ENCODE measurements around the gene ADAM15.

The ADAM15 gene

GRCh38 chr1:155013632-155014031, 37.5 kb upstream of the ADAM15 start:
- Histone ChIP-seq H3K4me1 (ENCODE audit: insufficient read depth, low read length) (peaks cover 13% of the 10 kb centered on the region; the same call in 1 of the 2 replicates), H3K27me3 (ENCODE audit: insufficient read depth, low read length) (no peaks in the 10 kb centered on the region), H3K4me3 (ENCODE audit: low read length) (no peak overlapping the region), H3K27ac (ENCODE audit: low read length) (no peak overlapping the region), H3K36me3 (ENCODE audit: insufficient read depth, low read depth, low read length) (peaks cover 29% of the 10 kb centered on the region), H3K9me3 (ENCODE audit: insufficient read depth, low read depth, low read length) (no peaks in the 10 kb centered on the region), H3K9ac (ENCODE audit: low read depth, low read length) (no peak overlapping the region)

DNA sequence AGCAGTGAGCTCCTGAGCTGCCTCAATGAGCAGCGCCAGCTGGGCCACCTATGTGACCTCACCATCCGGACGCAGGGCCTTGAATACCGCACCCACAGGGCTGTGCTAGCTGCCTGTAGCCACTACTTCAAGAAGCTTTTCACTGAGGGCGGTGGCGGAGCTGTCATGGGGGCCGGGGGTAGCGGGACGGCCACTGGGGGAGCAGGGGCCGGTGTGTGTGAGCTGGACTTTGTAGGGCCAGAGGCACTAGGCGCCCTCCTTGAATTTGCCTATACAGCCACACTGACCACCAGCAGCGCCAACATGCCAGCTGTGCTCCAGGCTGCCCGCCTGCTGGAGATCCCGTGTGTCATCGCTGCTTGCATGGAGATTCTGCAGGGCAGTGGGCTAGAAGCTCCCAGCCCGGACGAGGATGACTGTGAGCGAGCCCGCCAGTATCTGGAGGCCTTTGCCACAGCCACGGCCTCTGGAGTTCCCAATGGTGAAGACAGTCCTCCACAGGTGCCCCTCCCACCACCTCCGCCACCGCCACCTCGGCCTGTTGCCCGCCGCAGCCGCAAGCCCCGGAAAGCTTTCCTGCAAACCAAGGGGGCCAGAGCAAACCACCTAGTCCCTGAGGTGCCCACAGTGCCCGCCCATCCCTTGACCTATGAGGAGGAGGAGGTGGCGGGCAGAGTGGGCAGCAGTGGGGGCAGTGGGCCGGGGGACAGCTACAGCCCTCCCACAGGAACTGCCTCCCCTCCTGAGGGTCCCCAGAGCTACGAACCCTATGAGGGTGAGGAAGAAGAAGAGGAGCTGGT, 36.2 kb upstream of the ADAM15 start:
- H3K36me3 ChIP-seq (ENCODE audit: insufficient read depth, low read depth, low read length), result peaks cover 29% of the 10 kb centered on the region
- peaks cover 13% of the 10 kb centered on the region; the same call in 1 of the 2 replicates for H3K4me1 ChIP-seq (ENCODE audit: insufficient read depth, low read length)
- H3K27me3 ChIP-seq (ENCODE audit: insufficient read depth, low read length), result no peaks in the 10 kb centered on the region
- no peak overlapping the region for H3K9ac ChIP-seq (ENCODE audit: low read depth, low read length)
- no peak overlapping the region for H3K27ac ChIP-seq (ENCODE audit: low read length)
- H3K9me3 ChIP-seq (ENCODE audit: insufficient read depth, low read depth, low read length), result no peaks in the 10 kb centered on the region
- H3K4me3 ChIP-seq (ENCODE audit: low read length), result no peak overlapping the region

GRCh38 chr1:155015527-155016230, 35.4 kb upstream of the ADAM15 start:
- no peak overlapping the region for H3K27ac ChIP-seq (ENCODE audit: low read length)
- no peak overlapping the region for H3K4me3 ChIP-seq (ENCODE audit: low read length)
- peaks cover 13% of the 10 kb centered on the region; the same call in 1 of the 2 replicates for H3K4me1 ChIP-seq (ENCODE audit: insufficient read depth, low read length)
- no peaks in the 10 kb centered on the region for H3K9me3 ChIP-seq (ENCODE audit: insufficient read depth, low read depth, low read length)
- peaks cover 29% of the 10 kb centered on the region for H3K36me3 ChIP-seq (ENCODE audit: insufficient read depth, low read depth, low read length)
- no peak overlapping the region for H3K9ac ChIP-seq (ENCODE audit: low read depth, low read length)
- H3K27me3 ChIP-seq (ENCODE audit: insufficient read depth, low read length), result no peaks in the 10 kb centered on the region

DNA sequence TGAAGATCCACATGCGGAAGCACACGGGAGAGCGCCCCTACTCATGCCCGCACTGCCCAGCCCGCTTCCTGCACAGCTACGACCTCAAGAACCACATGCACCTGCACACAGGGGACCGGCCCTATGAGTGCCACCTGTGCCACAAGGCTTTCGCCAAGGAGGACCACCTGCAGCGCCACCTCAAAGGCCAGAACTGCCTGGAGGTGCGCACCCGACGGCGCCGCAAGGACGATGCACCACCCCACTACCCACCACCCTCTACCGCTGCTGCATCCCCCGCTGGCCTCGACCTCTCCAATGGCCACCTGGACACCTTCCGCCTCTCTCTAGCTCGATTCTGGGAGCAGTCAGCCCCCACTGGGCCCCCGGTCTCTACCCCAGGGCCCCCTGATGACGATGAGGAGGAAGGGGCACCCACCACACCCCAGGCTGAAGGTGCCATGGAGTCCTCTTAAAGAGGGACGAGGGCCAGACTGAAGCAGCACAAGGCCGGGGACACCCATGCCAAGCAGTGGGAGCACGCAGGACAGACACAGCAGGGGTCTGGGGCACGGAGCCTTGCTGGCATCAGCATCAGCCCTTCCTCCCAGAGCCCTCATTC, 34.8 kb upstream of the ADAM15 start:
- peaks cover 13% of the 10 kb centered on the region; the same call in 1 of the 2 replicates for H3K4me1 ChIP-seq (ENCODE audit: insufficient read depth, low read length)
- H3K9ac ChIP-seq (ENCODE audit: low read depth, low read length), result peak overlapping the region; percentile 72; the same call in 1 of the 2 replicates
- no peaks in the 10 kb centered on the region for H3K9me3 ChIP-seq (ENCODE audit: insufficient read depth, low read depth, low read length)
- H3K27me3 ChIP-seq (ENCODE audit: insufficient read depth, low read length), result no peaks in the 10 kb centered on the region
- peaks cover 29% of the 10 kb centered on the region for H3K36me3 ChIP-seq (ENCODE audit: insufficient read depth, low read depth, low read length)
- H3K27ac ChIP-seq (ENCODE audit: low read length), result peak overlapping the region; percentile 45
- H3K4me3 ChIP-seq (ENCODE audit: low read length), result peak overlapping the region; percentile 59; the same call in 1 of the 2 replicates

DNA sequence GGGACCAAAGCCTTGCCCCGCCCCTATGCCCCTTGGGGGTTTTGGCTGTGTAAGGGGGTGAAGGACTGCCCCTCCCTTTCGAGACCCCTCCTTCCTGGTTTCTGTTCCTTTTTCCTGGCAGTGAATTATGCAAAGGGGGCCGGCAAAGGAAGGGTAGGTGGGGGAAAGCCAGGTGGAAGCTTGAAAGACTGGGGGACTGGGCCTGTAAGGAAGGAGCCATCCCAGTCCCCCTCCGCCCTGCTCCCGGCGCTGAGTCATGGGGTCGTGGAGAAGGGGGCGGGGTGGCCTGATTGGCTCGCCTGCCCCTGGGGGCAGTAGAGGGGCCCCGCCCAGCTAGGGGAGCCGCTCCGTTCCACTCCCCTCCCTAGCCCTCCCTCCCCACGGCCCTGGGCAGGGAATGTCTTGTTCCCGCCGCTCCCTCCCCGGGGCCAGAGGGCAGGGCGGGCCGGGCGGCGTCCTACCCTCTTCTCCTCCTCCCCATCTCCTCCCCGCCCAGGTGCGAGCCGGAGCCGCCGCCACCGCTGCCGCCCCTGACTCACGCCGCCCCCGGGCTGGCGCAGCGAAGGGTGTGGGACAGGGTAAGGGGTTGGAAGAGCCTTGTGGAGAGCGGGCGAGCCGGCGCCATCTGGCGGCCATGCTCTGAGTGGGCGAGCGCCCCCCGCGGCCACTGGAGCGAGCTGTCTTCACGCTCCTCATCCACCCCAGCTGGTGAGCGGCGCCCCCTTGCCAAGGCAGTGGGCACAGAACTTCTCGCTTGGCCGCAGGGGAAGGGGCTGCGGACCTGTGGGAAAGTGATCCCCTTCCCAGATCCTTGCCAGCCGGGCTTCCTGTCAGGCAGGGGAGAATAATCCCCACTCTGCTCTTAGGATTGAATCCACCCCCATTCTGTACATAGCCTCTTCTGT, 33.8 kb upstream of the ADAM15 start:
- H3K27me3 ChIP-seq (ENCODE audit: insufficient read depth, low read length), result no peaks in the 10 kb centered on the region
- peak overlapping the region; percentile 45 for H3K27ac ChIP-seq (ENCODE audit: low read length)
- peaks cover 13% of the 10 kb centered on the region; the same call in 1 of the 2 replicates for H3K4me1 ChIP-seq (ENCODE audit: insufficient read depth, low read length)
- H3K9me3 ChIP-seq (ENCODE audit: insufficient read depth, low read depth, low read length), result no peaks in the 10 kb centered on the region
- H3K36me3 ChIP-seq (ENCODE audit: insufficient read depth, low read depth, low read length), result peaks cover 29% of the 10 kb centered on the region
- peak overlapping the region; percentile 72; the same call in 1 of the 2 replicates for H3K9ac ChIP-seq (ENCODE audit: low read depth, low read length)
- peak overlapping the region; percentile 59; the same call in 1 of the 2 replicates for H3K4me3 ChIP-seq (ENCODE audit: low read length)

- H3K9ac ChIP-seq (ENCODE audit: low read depth, low read length), result peak overlapping the region; percentile 45; the same call in 1 of the 2 replicates
- H3K4me1 ChIP-seq (ENCODE audit: insufficient read depth, low read length), result peaks cover 9% of the 10 kb centered on the region; the same call in 1 of the 2 replicates
- H3K36me3 ChIP-seq (ENCODE audit: insufficient read depth, low read depth, low read length), result peaks cover 29% of the 10 kb centered on the region
- H3K27ac ChIP-seq (ENCODE audit: low read length), result no peak overlapping the region
- peak overlapping the region; percentile 59; the same call in 1 of the 2 replicates for H3K4me3 ChIP-seq (ENCODE audit: low read length)
- no peaks in the 10 kb centered on the region for H3K9me3 ChIP-seq (ENCODE audit: insufficient read depth, low read depth, low read length)
- H3K27me3 ChIP-seq (ENCODE audit: insufficient read depth, low read length), result no peaks in the 10 kb centered on the region
Measured at GRCh38 chr1:155017946-155018316, 33.2 kb upstream of the ADAM15 start.

- Histone ChIP-seq H3K9me3 (ENCODE audit: insufficient read depth, low read depth, low read length) (no peaks in the 10 kb centered on the region), H3K9ac (ENCODE audit: low read depth, low read length) (no peak overlapping the region), H3K4me3 (ENCODE audit: low read length) (no peak overlapping the region), H3K4me1 (ENCODE audit: insufficient read depth, low read length) (peaks cover 9% of the 10 kb centered on the region; the same call in 1 of the 2 replicates), H3K36me3 (ENCODE audit: insufficient read depth, low read depth, low read length) (peaks cover 28% of the 10 kb centered on the region), H3K27ac (ENCODE audit: low read length) (no peak overlapping the region), H3K27me3 (ENCODE audit: insufficient read depth, low read length) (no peaks in the 10 kb centered on the region)
Measured at GRCh38 chr1:155018617-155019348, 32.3 kb upstream of the ADAM15 start.

- Histone ChIP-seq H3K4me3 (ENCODE audit: low read length) (no peak overlapping the region), H3K9ac (ENCODE audit: low read depth, low read length) (no peak overlapping the region), H3K4me1 (ENCODE audit: insufficient read depth, low read length) (peaks cover 9% of the 10 kb centered on the region; the same call in 1 of the 2 replicates), H3K36me3 (ENCODE audit: insufficient read depth, low read depth, low read length) (peaks cover 20% of the 10 kb centered on the region; the same call in 1 of the 2 replicates), H3K27ac (ENCODE audit: low read length) (no peak overlapping the region), H3K9me3 (ENCODE audit: insufficient read depth, low read depth, low read length) (no peaks in the 10 kb centered on the region), H3K27me3 (ENCODE audit: insufficient read depth, low read length) (no peaks in the 10 kb centered on the region)
Measured at GRCh38 chr1:155019377-155020245, 31.5 kb upstream of the ADAM15 start.

DNA sequence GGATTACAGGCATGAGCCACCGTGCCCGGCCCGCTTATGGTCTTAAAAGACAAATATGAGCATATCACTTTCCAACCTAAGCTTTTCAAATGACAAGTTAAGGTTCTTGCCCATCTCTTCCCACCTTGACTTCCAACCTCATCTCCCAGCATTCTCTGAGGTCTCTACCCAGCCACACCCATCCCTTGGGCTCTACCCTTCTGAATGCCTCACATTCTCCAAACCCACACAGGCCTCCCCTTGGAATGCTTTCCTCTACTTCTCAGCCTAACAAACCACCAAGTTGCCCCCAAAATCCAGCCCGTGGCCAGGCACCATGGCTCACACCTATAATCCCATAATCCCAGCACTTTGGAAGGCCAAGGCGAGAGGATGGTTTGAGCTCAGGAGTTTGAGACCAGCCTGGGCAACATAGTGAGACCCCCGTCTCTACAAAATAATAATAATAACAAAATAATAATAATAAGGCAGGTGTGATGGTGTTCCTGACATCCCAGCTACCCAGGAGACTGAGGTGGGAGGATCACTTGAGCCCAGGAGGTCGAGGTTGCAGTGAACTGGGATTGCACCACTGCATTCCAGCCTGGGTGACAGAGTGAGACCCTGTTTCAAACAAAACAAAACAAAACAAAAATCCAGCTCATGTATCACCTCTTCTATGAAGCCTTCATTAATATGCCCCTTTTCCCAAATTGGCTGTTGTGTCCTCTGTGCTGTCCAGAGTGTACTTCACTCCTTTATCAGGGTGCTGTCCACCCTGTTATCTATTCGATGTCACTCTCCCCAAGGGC, 28.8 kb upstream of the ADAM15 start:
- H3K4me1 ChIP-seq (ENCODE audit: insufficient read depth, low read length), result peaks cover 4% of the 10 kb centered on the region; the same call in 1 of the 2 replicates
- H3K9me3 ChIP-seq (ENCODE audit: insufficient read depth, low read depth, low read length), result no peaks in the 10 kb centered on the region
- H3K27me3 ChIP-seq (ENCODE audit: insufficient read depth, low read length), result no peaks in the 10 kb centered on the region
- no peak overlapping the region for H3K9ac ChIP-seq (ENCODE audit: low read depth, low read length)
- H3K36me3 ChIP-seq (ENCODE audit: insufficient read depth, low read depth, low read length), result no peaks in the 10 kb centered on the region
- no peak overlapping the region for H3K4me3 ChIP-seq (ENCODE audit: low read length)
- H3K27ac ChIP-seq (ENCODE audit: low read length), result no peak overlapping the region
